Keratinocyte (primary cell): ENCODE data around the gene FEM1A. TPM values are rescaled to one million over a fixed set of nuclear protein-coding genes. Genes with fewer than 3 reads are reported as not detected.
A peak's percentile ranks its signal among the peaks of the same experiment; 100 is the strongest.

Experiments used
- DNase-seq: peaks from one replicate; pipeline ENCODE4 v3.0.0-alpha.2; 2011; ENCODE audit warnings: low read depth, missing footprints, low spot score
- FAIRE-seq: peaks from 2 replicates; lab custom pipeline; 2011; peaks lifted over from hg19 to GRCh38; lab: Jason Lieb, UNC
- H2AFZ ChIP-seq: 2 replicates; pipeline ENCODE4 v1.6.0; 2012; ENCODE audit warnings: low read length, control low read depth, inconsistent platforms; ENCODE audit not compliant: control insufficient read depth
- H3K27ac ChIP-seq: 2 replicates; pipeline ENCODE4 v1.5.1; 2011; ENCODE audit warnings: low read length; ENCODE audit not compliant: control insufficient read depth, insufficient read depth
- H3K27me3 ChIP-seq: 3 replicates; pipeline ENCODE4 v1.6.0; 2011; ENCODE audit warnings: low read length; ENCODE audit not compliant: control insufficient read depth, insufficient read depth; ENCODE audit errors: extremely low read depth
- H3K36me3 ChIP-seq, 2 experiments: 2 replicates in 1 of 2; 3 replicates in 1 of 2; pipeline ENCODE4 v1.5.1; 2011; ENCODE audit warnings: low read length in 2 of 2, mild to moderate bottlenecking in 1 of 2; ENCODE audit not compliant: control insufficient read depth in 2 of 2, insufficient read depth in 2 of 2; ENCODE audit errors: extremely low read depth in 1 of 2
- H3K4me1 ChIP-seq: 3 replicates; pipeline ENCODE4 v1.5.1; 2011; ENCODE audit warnings: low read length; ENCODE audit not compliant: control insufficient read depth, insufficient read depth; ENCODE audit errors: extremely low read depth
- H3K4me2 ChIP-seq: 3 replicates; pipeline ENCODE4 v1.6.0; 2011; ENCODE audit warnings: low read depth, low read length; ENCODE audit not compliant: control insufficient read depth, insufficient read depth; ENCODE audit errors: extremely low read depth
- H3K4me3 ChIP-seq, 3 experiments: fragments of 200-600 bp in 1 of 3; sonication (generic) in 1 of 3; 2 replicates in 2 of 3; 3 replicates in 1 of 3; pipeline ENCODE4 v1.5.1; 2011 to 2016; ENCODE audit warnings: low read length in 3 of 3, mild to moderate bottlenecking in 3 of 3, control low read depth in 2 of 3, inconsistent platforms in 1 of 3, low read depth in 1 of 3, mixed read lengths in 1 of 3, mixed run types in 1 of 3, moderate library complexity in 1 of 3; ENCODE audit not compliant: control insufficient read depth in 2 of 3, insufficient read depth in 2 of 3; ENCODE audit errors: extremely low read depth in 1 of 3
- H3K79me2 ChIP-seq: 2 replicates; pipeline ENCODE4 v1.6.0; 2012; ENCODE audit warnings: low read length; ENCODE audit not compliant: control insufficient read depth, insufficient read depth
- H3K9ac ChIP-seq: 3 replicates; pipeline ENCODE4 v1.6.0; 2011; ENCODE audit warnings: low read length; ENCODE audit not compliant: control insufficient read depth, insufficient read depth; ENCODE audit errors: extremely low read depth
- H3K9me1 ChIP-seq: 3 replicates; pipeline ENCODE4 v1.6.0; 2011; ENCODE audit warnings: low read length; ENCODE audit not compliant: control insufficient read depth, insufficient read depth; ENCODE audit errors: extremely low read depth
- H3K9me3 ChIP-seq: 2 replicates; pipeline ENCODE4 v1.5.1; 2012; ENCODE audit warnings: low read depth, low read length; ENCODE audit not compliant: control insufficient read depth
- H4K20me1 ChIP-seq: 3 replicates; pipeline ENCODE4 v1.6.0; 2011; ENCODE audit warnings: low read length; ENCODE audit not compliant: control insufficient read depth, insufficient read depth; ENCODE audit errors: extremely low read depth
- EZH2 ChIP-seq: IDR thresholded peaks from one replicate; pipeline ENCODE4 v1.6.1; 2012; ENCODE audit warnings: inconsistent platforms, mild to moderate bottlenecking, low read length, moderate library complexity
- dilution Hi-C: fragments of 300-500 bp; cut with MboI; formaldehyde crosslinking; loops from one replicate; pipeline ENCODE4 v1.7.0; 2020; ENCODE audit warnings: low sequenced_read_pairs; ENCODE audit not compliant: extremely low pct_ligation_motif_present
- polyA plus RNA-seq, 5 experiments: library from polyadenylated mRNA; depleted of rRNA in 3 of 5; stranded (reverse) in 3 of 5; stranded (forward) in 1 of 5; unstranded in 1 of 5; fragments of >200 nt; gene quantifications; 1 replicate in 1 of 5; 2 replicates in 3 of 5; 3 replicates in 1 of 5; pipeline versions ENCODE4 v1.2.1 to v1.2.3, GENCODE V29; 2011 to 2012; ENCODE audit warnings: missing spikeins in 2 of 5, low read depth in 1 of 5, low replicate concordance in 1 of 5
- TF ChIP-seq, protein P1 (sequence below), 3 experiments: IDR thresholded peaks in 1 of 3; conservative IDR thresholded peaks in 1 of 3; optimal IDR thresholded peaks in 1 of 3; 2 replicates in 2 of 3; 3 replicates in 1 of 3; pipeline versions ENCODE3 to v1.5.1; 2011; ENCODE audit warnings: low read length in 3 of 3, mild to moderate bottlenecking in 3 of 3, moderate library complexity in 2 of 3, control low read depth in 1 of 3, inconsistent platforms in 1 of 3; ENCODE audit not compliant: insufficient read depth in 2 of 3; ENCODE audit errors: extremely low read depth in 1 of 3

FEM1A gene
- polyA plus RNA-seq, 1 donor (not counting 4 experiments of a cell fraction or from before 2014, with no cell fraction given): 3.5 TPM

DNA sequence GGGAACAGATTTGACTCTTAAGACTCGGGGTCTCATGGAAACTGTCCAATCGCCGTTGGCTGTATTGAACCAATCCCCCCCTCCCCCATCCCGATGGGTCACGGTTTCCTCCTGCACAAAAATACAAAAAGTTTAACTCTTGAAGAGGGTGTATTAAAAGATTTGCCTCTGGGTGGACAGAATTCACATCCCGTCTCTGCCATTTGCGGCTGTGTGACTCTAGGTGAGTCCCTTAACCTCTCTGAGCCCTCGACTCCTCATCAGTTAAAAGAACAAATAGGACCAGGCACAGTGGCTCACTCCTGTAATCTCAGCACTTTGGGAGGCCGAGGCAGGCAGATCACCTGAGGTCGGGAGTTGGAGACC, 31.3 kb upstream of the FEM1A start:
- H4K20me1 ChIP-seq: no peaks in the 10 kb centered on the region
- no peak overlapping the region for H3K27ac ChIP-seq
- H3K4me1 ChIP-seq: no peaks in the 10 kb centered on the region
- H3K79me2 ChIP-seq: no peaks in the 10 kb centered on the region
- DNase-seq (no peak), FAIRE-seq (no peak)
- peaks cover 21% of the 10 kb centered on the region for H3K27me3 ChIP-seq
- H3K4me2 ChIP-seq: peak overlapping the region; percentile 41
- no peak overlapping the region for H3K4me3 ChIP-seq
- no peak overlapping the region for H2AFZ ChIP-seq
- no peak for TF ChIP-seq EZH2
- TF ChIP-seq, protein P1, sequence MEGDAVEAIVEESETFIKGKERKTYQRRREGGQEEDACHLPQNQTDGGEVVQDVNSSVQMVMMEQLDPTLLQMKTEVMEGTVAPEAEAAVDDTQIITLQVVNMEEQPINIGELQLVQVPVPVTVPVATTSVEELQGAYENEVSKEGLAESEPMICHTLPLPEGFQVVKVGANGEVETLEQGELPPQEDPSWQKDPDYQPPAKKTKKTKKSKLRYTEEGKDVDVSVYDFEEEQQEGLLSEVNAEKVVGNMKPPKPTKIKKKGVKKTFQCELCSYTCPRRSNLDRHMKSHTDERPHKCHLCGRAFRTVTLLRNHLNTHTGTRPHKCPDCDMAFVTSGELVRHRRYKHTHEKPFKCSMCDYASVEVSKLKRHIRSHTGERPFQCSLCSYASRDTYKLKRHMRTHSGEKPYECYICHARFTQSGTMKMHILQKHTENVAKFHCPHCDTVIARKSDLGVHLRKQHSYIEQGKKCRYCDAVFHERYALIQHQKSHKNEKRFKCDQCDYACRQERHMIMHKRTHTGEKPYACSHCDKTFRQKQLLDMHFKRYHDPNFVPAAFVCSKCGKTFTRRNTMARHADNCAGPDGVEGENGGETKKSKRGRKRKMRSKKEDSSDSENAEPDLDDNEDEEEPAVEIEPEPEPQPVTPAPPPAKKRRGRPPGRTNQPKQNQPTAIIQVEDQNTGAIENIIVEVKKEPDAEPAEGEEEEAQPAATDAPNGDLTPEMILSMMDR (optimal IDR thresholded peaks at IDR 0.05 in 1 of 3, IDR thresholded peaks at IDR 0.05 in 1 of 3, conservative IDR thresholded peaks at IDR 0.05 in 1 of 3; ENCODE audit: extremely low read depth in 1 of 3, insufficient read depth in 2 of 3, low read length in 3 of 3): no peak
- dilution Hi-C loops: no loop called here
- H3K36me3 ChIP-seq: no peaks in the 10 kb centered on the region
- no peaks in the 10 kb centered on the region for H3K9me1 ChIP-seq
- no peaks in the 10 kb centered on the region for H3K9me3 ChIP-seq
- H3K9ac ChIP-seq: no peak overlapping the region

GRCh38 chr19:4763021-4763420, 28.5 kb upstream of the FEM1A start:
- Histone ChIP-seq H2AFZ (no peak overlapping the region), H3K27me3 (peaks cover 21% of the 10 kb centered on the region), H3K4me2 (no peak overlapping the region), H3K9me1 (no peaks in the 10 kb centered on the region), H3K4me1 (no peaks in the 10 kb centered on the region), H4K20me1 (no peaks in the 10 kb centered on the region), H3K9ac (no peak overlapping the region), H3K9me3 (no peaks in the 10 kb centered on the region), H3K36me3 (no peaks in the 10 kb centered on the region), H3K4me3 (no peak overlapping the region), H3K79me2 (no peaks in the 10 kb centered on the region), H3K27ac (no peak overlapping the region)
- DNase-seq (no peak), FAIRE-seq (no peak)
- dilution Hi-C loops: no loop called here
- TF ChIP-seq EZH2: no peak
- TF ChIP-seq, protein P1 (optimal IDR thresholded peaks at IDR 0.05 in 1 of 3, IDR thresholded peaks at IDR 0.05 in 1 of 3, conservative IDR thresholded peaks at IDR 0.05 in 1 of 3; ENCODE audit: extremely low read depth in 1 of 3, insufficient read depth in 2 of 3, low read length in 3 of 3): no peak
